Amniotic stem cell (primary cell): ENCODE measurements around the gene GLRX2.
"Not testable (repeated sequence)": the region's sequence is repeated elsewhere in the genome, so short reads cannot be mapped to it uniquely, and the experiment has no call there.

Experiments
- DNase-seq: peaks from one replicate; lab custom pipeline; 2025; lab: John Stamatoyannopoulos, UW

Gene GLRX2, protein sequence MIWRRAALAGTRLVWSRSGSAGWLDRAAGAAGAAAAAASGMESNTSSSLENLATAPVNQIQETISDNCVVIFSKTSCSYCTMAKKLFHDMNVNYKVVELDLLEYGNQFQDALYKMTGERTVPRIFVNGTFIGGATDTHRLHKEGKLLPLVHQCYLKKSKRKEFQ

DNA sequence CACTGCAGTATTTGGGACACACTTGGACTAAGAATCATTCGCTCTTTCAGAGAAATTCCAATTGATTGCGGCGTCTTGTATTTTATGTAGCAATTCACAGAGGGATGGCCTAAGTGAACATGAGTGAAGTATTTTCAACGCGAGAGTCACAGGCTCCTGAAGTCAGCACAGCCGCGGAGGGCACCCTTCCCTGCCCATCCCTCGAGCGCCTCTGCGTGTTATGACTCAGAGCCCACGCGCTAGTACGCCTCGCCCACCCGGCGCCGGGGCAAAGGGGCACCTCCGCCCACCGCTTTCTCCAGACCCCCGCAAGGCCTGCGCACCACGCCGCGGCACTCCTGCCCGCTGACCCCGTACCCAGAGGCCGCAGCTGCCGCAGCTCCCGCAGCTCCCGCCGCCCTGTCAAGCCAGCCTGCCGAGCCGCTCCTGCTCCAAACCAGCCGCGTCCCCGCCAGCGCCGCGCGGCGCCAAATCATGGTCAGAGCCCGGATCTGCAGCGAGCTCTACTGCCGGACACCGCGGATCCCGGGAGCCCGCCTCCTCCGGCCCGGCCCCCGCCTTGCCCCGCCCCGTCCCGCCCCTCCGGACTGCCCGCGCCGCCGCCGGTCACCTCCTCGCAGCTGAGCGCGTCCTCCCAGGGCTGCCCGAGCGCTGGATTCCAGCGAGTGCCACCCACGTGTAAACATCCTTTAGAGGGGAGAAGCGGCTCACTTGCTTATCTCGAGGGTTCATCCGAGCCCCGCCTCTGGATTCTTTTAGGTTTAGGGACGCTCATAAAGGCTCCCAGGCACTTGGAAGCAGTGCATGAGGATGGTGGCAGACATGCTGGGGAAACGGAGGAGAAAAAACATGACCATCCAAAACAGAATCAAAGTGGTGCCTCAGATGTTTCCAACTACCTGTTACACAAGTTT, at the start of gene GLRX2:
GLRX2 (minus strand) TSS at position 508 of the 914 bp plus-strand sequence; CDS start at position 476, 32 bp downstream.
- peak; percentile 82 for DNase-seq

DNA sequence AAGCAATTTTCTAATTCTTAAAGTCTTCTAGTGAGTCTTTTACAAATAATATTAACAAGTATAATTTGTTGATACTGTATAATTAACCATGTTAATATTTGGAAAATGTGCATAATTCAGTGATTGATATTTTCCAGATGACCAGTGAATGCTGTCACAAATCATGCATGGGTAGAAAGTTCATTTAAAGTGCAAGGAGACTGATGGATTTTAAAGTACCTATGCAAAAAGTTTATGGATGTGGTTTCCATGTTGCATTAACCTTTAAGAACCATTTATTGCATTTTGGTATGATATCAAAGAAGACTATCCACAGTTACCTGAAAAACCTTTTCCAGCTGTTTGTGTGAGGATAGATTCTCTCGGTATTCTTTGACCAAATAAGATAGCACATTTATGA, 39.8 kb upstream of the GLRX2 start:
- no peak for DNase-seq

DNA sequence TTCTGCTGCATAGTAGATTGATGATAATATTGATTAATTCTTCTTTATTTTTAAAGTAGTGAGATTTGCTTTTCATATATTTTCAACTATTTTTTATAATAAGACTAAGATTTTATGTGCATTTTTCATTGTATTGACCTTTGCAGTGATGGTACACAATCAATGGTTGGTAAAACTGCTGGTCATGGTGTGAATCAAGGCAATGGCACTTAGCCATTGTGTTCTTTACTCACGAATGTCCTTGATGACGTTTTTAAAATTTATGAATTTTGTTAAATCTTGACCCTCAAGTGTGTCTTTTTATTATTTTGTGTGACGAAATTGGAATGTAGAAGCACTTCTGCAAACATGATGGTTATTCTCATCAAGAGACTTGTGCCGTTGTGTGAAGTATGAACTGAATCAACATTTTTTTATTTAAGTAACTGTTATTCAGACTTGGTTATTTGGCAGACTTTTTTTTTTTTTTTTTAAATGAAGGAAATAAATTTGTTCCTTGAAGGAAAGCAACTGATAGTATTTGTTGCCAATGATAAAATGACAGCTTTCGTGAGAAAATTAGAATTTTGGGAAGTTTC, 39.2 kb upstream of the GLRX2 start:
- DNase-seq = no peak

DNA sequence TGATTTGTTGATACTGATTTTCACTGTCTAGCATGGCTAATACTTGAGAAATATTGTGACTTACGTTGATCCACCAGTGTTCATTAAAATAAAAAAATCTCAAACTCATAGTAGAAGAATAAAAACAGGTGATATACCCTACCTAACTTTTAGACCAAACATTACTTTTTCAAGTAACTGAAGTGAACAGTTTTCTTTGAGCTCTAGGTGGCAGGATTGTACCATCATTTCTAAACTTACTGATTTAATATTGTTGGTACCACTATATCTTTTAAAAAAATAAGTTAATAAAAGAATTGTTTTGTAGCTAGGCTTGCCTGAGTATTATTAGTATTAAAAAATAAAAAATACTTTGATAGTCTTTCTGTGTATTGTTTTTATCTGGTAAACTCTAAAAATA, 38.1 kb upstream of the GLRX2 start:
- no peak for DNase-seq

DNA sequence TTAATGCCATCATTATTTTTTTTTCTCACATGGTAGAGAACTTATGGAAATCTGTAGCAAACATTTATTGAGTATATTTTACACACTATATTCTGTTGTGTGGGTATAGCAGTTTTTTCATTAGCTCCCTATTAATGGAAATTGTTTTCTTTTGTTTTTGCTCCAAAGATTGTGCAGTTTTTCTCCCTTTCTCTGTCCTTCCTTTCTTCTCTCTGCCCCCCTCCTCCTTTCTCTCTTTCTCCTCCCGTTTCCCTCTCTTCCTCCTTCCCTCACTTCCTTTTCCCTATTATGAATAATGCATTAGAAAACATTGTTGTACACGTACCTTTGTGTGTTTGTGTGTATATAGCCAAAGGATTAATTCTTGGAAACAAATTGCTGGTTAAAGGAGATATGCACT, 37.2 kb upstream of the GLRX2 start:
- no peak for DNase-seq

DNA sequence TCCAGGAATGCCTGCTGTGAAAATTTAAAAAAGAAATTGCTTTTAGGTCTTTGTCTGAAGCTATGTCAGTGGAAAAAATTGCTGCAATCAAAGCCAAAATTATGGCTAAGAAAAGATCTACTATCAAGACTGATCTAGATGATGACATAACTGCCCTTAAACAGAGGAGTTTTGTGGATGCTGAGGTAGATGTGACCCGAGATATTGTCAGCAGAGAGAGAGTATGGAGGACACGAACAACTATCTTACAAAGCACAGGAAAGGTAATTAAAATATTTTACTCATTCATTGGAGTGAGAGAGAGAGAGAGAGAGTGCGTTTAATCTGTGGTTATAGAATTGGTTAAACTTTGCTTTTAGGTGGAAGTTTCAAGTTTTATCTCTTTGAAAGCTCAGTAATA, 36.6 kb upstream of the GLRX2 start:
- no peak for DNase-seq

DNA sequence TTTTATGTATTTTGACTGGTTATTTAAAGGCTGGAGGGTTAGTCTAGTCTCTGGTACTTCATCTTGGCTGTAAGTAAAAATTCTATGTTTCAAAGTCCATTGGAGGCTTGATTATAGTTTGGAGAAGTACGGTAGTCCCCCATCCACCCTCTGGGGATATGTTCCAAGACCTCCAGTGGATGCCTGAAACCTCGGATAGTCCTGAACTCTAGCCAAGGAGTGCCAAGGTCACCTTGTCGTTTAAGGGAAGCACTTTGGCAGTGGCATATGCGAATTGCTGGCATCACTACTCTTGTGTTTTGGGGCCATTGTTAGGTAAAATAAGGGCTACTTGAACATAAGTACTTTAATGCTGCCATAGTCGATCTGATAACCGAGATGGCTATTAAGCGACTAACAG, 35.0 kb upstream of the GLRX2 start:
- no peak for DNase-seq

DNA sequence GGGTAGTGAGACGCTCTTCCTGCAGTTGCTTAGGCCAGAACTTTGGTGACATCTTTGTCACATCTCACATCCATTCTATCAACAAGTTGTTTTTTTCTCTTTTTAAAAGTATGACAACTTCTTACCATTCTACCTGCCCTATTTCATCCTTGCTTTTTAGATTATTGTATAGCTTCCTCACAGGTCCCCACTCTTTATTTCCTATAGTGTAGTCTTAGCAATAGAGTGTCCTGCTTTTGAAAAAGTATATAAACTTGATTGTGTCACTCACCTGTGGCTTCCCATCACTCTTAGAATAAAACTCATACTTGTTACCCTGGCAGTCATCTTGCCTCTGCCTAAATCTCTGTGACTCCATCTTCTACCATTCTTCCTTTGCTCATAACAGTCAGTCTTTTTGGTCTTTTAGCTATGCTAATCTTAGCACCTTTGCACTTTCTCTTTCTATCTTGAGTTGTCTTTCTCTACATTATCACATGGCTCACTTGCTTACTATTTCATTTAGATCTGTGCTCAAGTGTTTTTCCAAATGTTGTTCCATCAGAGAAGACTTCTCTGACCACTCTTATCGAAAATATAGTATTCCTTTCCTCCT, 26.1 kb upstream of the GLRX2 start:
- DNase-seq = no peak

DNA sequence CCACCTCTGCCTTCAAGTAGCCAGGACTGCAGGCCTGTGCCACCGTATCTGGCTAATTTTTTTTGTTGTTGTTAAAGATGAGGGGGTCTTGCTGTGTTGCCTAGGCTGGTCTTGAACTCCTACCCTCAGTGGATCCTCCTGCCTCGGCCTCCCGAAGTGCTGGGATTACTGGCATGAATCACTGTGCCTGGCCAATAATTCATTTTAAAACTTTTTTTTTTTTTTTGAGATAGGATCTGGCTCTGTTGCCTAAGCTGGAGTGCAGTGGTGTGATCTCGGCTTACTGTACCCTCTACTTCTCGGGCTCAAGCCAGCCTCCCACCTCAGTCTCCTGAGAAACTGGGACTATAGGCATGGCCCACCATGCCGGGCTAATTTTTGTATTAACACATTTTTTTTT, 20.2 kb upstream of the GLRX2 start:
- no peak for DNase-seq

DNA sequence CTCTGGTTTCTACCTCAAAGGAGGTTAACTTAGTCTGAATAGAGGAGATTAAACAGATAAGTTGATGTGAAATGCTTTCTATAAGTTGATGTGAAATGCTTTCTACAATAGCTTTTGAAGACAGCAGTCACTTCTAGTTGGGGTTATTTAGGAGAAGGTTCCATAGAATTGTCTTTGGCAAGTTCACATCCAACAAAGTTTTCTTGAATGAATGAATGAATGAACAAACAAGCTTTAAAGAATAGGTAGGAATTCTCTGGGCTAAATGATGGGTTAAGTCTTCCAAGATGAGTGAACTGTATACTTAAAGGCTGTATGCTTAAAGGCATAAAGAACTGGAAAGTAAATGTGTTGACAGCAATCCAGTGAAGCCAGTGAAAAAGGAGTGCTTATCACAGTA, 18.5 kb upstream of the GLRX2 start:
- DNase-seq = no peak

DNA sequence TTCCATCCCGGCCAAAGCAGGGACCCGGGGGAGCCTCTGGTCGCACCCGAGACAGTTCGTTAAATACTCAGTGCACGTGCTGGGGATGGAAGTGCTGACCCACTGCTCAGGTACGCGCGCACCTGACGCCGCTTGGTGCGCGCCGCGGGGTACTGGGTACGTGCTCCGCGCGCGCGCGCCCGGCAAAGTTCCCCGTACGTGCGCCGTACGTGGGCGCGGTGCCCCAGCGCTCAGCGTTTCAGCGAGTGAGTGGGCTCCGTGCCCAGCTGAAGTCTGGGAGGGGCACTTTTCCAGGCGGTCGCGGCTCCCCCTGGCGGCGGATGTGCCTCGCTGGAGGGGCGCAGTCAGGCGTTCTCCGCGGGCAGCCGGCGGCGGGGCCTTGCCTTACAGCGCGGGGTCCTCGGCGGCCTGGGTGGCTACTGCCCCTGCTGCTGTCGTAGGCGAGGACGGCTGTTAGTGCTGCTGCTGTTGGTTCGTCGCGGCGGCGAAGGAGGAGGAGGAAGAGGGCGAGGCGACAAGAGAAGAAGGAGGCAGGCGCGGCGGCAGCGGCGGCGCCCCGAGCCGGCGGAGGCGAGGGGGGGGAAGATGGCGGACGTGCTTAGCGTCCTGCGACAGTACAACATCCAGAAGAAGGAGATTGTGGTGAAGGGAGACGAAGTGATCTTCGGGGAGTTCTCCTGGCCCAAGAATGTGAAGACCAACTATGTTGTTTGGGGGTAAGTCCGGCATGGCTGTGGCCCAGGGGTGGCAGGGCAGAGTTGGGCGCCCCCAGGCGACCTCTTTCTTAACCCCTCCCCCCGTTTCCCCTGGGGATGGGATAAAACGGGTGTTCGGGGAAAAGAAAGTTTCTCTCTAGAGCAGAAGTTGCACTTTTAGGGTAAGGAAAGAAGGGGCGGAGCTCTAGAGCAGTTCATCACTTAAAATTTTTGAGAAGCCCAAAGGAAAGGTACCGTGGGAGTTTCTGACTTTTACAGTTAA, 16.7 kb upstream of the GLRX2 start, which contains the start of gene CDC73:
CDC73 (plus strand) TSS at position 416 of the 978 bp plus-strand sequence; CDS start at position 586, 170 bp downstream.
- DNase-seq = peak; percentile 94

DNA sequence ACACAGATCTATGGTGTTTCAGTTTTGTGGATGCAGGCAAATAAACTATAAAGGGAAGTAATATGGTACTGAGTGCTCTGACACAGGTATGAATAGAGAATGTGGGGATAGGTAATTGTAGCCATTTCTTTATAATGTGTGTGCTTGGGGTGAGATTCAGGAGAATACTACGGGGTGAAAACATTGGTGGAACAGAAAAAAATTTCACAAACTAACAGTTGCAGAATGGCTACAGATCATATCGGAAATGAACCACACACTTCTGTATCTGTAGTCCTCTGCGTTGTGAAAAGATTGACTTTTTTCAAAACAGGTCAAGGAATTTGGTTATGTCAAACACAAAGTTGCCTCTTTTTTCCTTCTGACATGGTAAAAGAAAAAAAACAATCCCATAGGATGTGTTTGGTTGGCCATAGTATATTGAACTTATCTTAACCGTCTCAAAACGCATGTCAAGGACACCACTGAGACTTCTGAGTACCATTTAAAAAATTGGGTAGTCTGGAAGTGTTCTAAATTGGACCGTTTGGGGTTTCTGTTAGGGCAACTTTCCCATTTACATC, 15.5 kb upstream of the GLRX2 start:
- no peak for DNase-seq

DNA sequence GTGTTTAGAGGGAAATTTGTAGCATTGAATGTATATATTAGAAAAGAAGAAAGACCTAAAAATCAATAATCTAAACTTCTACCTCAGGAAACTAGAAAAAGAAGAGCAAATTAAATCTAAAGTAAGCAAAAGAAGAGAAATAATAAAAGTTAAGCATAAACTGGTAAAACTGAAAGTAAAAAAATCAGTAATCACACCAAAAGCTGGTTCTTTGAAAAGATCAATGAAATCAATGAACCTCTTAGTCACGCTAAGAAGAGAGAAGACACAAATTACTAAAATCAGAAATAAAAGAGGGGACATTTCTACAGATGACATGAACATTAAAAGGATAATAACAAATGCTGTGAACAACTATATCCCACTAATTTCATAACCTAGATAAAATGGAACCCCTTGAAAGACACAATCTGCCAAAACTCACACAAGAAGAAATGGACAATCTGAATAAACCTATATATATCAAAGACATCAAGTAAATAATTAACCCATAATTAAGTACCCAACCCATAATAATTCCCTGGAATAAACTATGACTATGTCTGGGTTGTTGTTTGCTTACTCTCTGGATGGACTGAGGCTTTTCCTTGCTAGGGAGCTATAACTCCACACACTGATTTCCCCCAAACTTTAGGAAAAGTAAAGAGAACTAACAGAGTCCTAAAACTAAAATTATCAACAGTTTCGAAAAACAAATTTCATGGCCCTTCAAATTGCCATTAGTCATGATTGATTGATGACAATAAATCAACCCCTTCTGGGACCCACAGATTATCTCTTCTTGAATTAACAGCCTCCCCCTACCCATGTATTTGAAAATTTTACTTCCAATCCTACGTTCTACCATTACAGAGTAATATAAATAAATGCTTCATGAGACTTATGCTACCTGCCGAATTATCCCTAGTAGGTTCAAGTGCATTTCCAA, 13.9 kb upstream of the GLRX2 start:
- DNase-seq = no peak

DNA sequence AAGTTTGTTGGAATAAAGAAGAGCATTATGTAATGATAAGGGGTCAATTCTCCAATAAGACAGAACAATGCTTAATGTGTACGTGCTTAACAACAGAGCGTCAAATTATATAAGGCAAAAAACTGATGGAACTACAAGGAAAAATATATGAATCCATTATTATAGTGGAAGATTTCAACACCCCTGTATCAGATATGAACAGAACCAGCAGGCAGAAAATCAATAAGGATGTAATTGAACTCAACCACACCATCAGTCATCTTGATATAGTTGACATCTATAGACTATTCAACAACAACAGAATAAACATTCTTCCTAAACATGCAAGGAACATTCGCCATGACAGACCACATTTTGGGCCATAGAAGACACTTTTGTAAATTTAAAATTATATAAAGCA, 13.0 kb upstream of the GLRX2 start:
- no peak for DNase-seq

DNA sequence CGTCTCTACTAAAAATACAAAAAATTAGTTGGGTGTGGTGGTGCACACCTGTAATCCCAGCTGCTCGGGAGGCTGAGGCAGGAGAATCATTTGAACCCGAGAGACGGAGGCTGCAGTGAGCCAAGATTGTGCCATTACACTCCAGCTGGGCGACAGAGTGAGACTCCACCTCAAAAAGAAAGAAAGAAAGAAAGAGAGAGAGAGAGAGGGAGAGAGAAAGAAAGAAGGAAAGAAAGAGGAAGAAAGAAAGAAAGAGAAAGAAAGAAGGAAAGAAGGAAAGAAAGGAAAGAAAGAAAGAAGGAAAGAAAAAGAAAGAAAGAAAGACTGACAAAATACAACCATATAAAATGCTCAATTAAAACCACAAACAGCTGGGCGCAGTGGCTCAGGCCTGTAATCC, 12.0 kb upstream of the GLRX2 start:
- DNase-seq = not testable (repeated sequence)

DNA sequence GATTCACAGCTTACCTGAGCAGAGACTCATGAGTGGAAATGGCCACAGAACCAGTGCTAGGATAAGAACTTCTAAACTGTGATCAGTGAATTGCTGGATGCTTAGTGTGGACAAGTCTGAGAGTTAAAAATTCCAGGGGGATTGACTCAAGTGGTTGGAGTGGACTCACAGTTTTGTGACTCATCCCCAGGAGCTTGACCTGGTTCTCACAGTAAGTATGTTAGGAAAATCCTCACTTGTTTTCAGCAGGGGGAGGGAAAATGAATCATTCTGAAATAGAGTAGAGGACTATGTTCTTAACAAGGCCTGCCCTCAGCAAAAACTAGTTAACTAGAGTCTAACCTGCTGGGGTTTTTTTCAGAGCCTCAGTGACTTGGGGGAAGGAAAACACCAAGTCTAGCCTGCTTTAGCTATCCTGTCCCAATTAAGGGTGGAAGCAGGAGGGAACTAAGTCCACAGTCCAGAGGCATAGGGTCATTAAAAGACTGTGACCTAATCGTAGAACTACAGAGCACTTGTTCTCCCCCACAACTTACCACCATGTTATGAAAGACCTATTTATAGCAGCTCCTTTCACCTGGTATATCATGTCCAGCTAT, 10.5 kb upstream of the GLRX2 start:
- DNase-seq = peak; percentile 96

DNA sequence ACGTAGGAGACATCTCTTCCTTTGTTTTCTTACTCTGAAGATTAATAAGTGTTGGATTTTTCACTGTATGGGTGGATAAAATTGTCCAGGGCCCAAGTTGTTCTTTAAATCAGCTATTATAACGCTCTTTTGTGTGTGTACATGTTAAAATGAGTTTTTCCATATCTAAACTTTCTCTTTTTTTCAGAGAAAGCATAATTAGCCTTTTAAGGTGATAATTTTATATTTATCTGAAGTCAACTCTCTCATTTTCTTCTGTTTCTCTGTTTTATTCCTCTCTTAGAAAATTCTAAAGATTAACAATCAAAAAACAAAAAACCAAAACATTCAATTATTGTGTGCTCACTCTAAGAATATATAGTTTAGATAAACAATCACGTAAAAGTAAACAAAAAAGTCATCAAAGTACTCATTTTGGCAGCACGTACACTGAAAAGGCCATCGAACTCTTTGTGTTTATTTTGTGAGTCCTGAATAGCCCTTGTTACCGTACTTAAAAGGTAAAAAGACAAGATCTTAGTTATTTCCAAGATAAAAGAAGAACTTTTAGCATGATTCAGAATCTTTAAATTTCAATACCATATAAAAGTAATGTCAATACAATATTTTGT, 9.4 kb upstream of the GLRX2 start:
- no peak for DNase-seq

DNA sequence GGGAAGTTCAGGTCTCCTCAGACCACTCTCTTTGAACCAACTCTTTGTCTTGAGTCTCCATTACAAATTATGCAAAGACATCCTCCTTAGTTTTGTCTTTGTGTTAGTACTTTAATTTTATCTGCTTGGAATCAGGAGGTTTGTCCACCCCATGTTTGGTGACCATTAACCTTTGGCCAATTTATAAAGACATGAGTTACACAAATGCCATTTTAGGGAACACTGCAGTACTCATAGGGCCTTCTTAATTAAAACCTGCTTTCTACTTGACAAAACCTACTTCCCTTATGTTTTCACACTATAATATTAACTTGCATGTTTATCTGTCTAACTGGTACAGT, 8.7 kb upstream of the GLRX2 start:
- no peak for DNase-seq

DNA sequence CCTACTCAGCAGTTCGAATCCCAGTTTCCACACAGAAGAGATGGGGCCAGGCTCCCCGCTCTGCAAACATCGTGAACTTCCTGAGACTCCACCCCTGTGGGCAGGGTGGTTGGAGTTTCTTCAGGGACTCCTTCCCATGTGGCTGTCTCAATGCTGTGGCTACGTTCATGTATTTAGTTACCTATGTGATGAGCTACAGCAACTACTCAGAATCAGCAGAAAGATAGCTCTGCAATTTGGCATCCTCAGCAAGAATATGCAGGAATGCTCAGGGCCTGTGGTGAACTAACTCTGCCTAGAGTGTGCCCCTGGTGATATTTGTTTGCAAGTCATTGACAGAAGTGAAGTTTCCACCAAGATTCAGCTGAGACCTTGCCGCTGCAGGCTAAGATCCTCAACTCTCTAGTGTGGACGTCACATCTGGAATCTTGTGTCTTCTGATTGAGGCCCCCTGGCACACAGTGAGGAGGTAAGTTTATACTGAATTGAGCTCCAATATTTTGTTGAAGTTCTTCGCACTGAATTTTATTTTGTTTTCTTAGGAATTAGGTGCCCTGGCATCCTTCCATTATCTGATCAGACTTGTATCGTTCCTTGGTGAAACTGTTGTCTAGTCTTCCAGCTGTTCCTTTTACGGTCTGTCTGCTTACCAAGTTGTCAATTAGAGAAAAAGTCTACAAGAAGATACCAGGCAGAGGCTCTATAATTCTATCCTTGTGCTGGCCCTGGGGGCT, 8.2 kb upstream of the GLRX2 start:
- no peak for DNase-seq
